Mesenchymal stem cell (in vitro differentiated cells and primary cell): Measurements from ENCODE around the gene OMA1.
"Not testable (repeated sequence)": the region's sequence is repeated elsewhere in the genome, so short reads cannot be mapped to it uniquely, and the experiment has no call there.

Experiments used
- DNase-seq: peaks from one replicate; pipeline ENCODE4 v3.0.0-alpha.2; 2013
- H2AFZ ChIP-seq: one replicate; pipeline ENCODE4 v1.6.1; 2013; ENCODE audit warnings: low read depth, mild to moderate bottlenecking, control low read depth, inconsistent platforms, low read length, moderate library complexity
- H2AK5ac ChIP-seq: 2 replicates; pipeline ENCODE4 v1.6.1; 2013; ENCODE audit warnings: low read length, moderate library complexity, mild to moderate bottlenecking, inconsistent platforms; ENCODE audit not compliant: severe bottlenecking
- H2BK120ac ChIP-seq: one replicate; pipeline ENCODE4 v1.6.1; 2013; ENCODE audit warnings: low read depth, mild to moderate bottlenecking, inconsistent platforms, low read length, moderate library complexity
- H2BK12ac ChIP-seq, 2 experiments: one replicate each; pipeline ENCODE4 v1.6.1; 2013; ENCODE audit warnings: inconsistent platforms in 2 of 2, low read length in 2 of 2, mild to moderate bottlenecking in 2 of 2, moderate library complexity in 2 of 2, control low read depth in 1 of 2
- H2BK15ac ChIP-seq: one replicate; pipeline ENCODE4 v1.6.1; 2013; ENCODE audit warnings: mild to moderate bottlenecking, low read depth, inconsistent platforms; ENCODE audit not compliant: poor library complexity, severe bottlenecking
- H2BK5ac ChIP-seq: 2 replicates; pipeline ENCODE4 v1.6.1; 2013; ENCODE audit warnings: low read depth, mild to moderate bottlenecking, low read length, control low read depth, inconsistent platforms; ENCODE audit not compliant: poor library complexity, severe bottlenecking
- H3K14ac ChIP-seq, 2 experiments: one replicate each; pipeline ENCODE4 v1.6.1; 2013; ENCODE audit warnings: inconsistent platforms in 2 of 2, low read length in 2 of 2, control low read depth in 1 of 2, mild to moderate bottlenecking in 1 of 2, moderate library complexity in 1 of 2
- H3K18ac ChIP-seq, 2 experiments: one replicate each; pipeline ENCODE4 v1.6.1; 2013; ENCODE audit warnings: inconsistent platforms in 2 of 2, low read length in 2 of 2, control low read depth in 1 of 2, low read depth in 1 of 2, mild to moderate bottlenecking in 1 of 2
- H3K23ac ChIP-seq, 2 experiments: one replicate each; pipeline ENCODE4 v1.6.1; 2013; ENCODE audit warnings: inconsistent platforms in 2 of 2, low read length in 2 of 2, mild to moderate bottlenecking in 2 of 2, moderate library complexity in 2 of 2, control low read depth in 1 of 2
- H3K27ac ChIP-seq: 2 replicates; pipeline ENCODE4 v1.5.1; 2013; ENCODE audit warnings: mild to moderate bottlenecking, moderate library complexity, low read length, control low read depth, inconsistent platforms; ENCODE audit not compliant: poor library complexity, severe bottlenecking
- H3K27me3 ChIP-seq, 2 experiments: 2 replicates each; pipeline versions ENCODE4 v1.6.1 to v1.7.0; 2013; ENCODE audit warnings: low read length in 2 of 2, mild to moderate bottlenecking in 2 of 2, moderate library complexity in 2 of 2, control low read depth in 1 of 2, inconsistent platforms in 1 of 2; ENCODE audit not compliant: control insufficient read depth in 1 of 2, insufficient read depth in 1 of 2
- H3K36me3 ChIP-seq, 2 experiments: 2 replicates each; pipeline versions ENCODE4 v1.6.1 to v1.7.0; 2013; ENCODE audit warnings: low read length in 2 of 2, control low read depth in 1 of 2, inconsistent platforms in 1 of 2, low read depth in 1 of 2, mild to moderate bottlenecking in 1 of 2; ENCODE audit not compliant: insufficient read depth in 2 of 2, control insufficient read depth in 1 of 2
- H3K4ac ChIP-seq, 2 experiments: one replicate each; pipeline ENCODE4 v1.6.1; 2013; ENCODE audit warnings: inconsistent platforms in 2 of 2, low read length in 2 of 2, mild to moderate bottlenecking in 2 of 2, moderate library complexity in 2 of 2, control low read depth in 1 of 2, low read depth in 1 of 2
- H3K4me1 ChIP-seq: 2 replicates; pipeline ENCODE4 v1.6.1; 2013; ENCODE audit warnings: low read depth, low read length, control low read depth; ENCODE audit not compliant: control insufficient read depth, insufficient read depth
- H3K4me2 ChIP-seq: 2 replicates; pipeline ENCODE4 v1.6.1; 2013; ENCODE audit warnings: low read length, mild to moderate bottlenecking, inconsistent platforms; ENCODE audit not compliant: poor library complexity, severe bottlenecking
- H3K4me3 ChIP-seq, 2 experiments: 2 replicates each; pipeline versions ENCODE4 v1.5.1 to v1.7.0; 2013; ENCODE audit warnings: low read length in 2 of 2, mild to moderate bottlenecking in 2 of 2, control low read depth in 1 of 2, low read depth in 1 of 2; ENCODE audit not compliant: insufficient read depth in 1 of 2
- H3K79me1 ChIP-seq: replicated peaks from 2 replicates; pipeline ENCODE4 v1.6.1; 2013; ENCODE audit warnings: mild to moderate bottlenecking, control low read depth, low read length, inconsistent platforms; ENCODE audit not compliant: poor library complexity, severe bottlenecking
- H3K9ac ChIP-seq: 2 replicates; pipeline ENCODE4 v1.7.0; 2013; ENCODE audit warnings: mild to moderate bottlenecking, low read length, moderate library complexity
- H3K9me3 ChIP-seq: 2 replicates; pipeline ENCODE4 v1.7.0; 2013; ENCODE audit warnings: mild to moderate bottlenecking, low read length; ENCODE audit not compliant: control insufficient read depth
- H4K8ac ChIP-seq: one replicate; pipeline ENCODE4 v1.6.1; 2013; ENCODE audit warnings: inconsistent platforms, mild to moderate bottlenecking, low read length, moderate library complexity
- H4K91ac ChIP-seq: one replicate; pipeline ENCODE4 v1.6.1; 2013; ENCODE audit warnings: mild to moderate bottlenecking, low read length, inconsistent platforms
- WGBS: methylation state at CpG from one replicate; pipeline ENCODE4 v1.1.7; 2013; ENCODE audit warnings: mixed read lengths; 5-methylcytosine and 5-hydroxymethylcytosine counted together

OMA1 gene

DNA sequence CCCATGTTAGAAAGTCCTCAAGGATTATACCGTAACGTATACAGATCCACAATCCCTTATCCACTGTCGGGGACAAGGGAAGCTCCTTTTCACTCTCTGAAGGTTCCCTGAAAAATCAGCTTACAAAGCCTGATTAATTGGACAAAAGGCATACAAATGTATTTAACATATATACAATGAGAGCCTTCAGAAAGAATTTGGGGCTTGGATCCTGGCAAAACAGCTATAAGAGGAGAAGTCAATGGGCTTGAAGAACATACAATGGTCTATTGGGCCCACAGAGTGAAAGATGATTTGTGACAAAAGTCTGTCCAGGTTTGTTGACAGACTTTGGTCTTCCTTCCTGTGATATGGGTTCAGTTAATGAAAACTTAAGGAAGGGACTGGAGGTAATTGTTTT is 19.8 kb upstream of the OMA1 start:
- Histone ChIP-seq H2BK5ac (no peak overlapping the region), H3K9ac (no peak overlapping the region), H3K18ac (no peak overlapping the region), H2BK120ac (no peak overlapping the region), H3K27ac (no peak overlapping the region), H3K4ac (no peak overlapping the region), H3K4me3 (no peak overlapping the region), H3K79me1 (no peaks in the 10 kb centered on the region), H3K4me1 (no peaks in the 10 kb centered on the region), H4K8ac (no peak overlapping the region), H2AFZ (no peak overlapping the region), H3K4me2 (no peak overlapping the region), H2BK15ac (no peak overlapping the region), H4K91ac (no peak overlapping the region), H2AK5ac (no peak overlapping the region), H3K27me3 (peaks cover 0 to 1% of the 10 kb centered on the region in 2 experiments), H3K14ac (no peak overlapping the region), H3K9me3 (no peaks in the 10 kb centered on the region), H3K36me3 (no peaks in the 10 kb centered on the region), H2BK12ac (no peak overlapping the region), H3K23ac (no peak overlapping the region)
- 73% methylated on average over 2 of the region's 3 CpGs for WGBS
- DNase-seq, result no peak

DNA sequence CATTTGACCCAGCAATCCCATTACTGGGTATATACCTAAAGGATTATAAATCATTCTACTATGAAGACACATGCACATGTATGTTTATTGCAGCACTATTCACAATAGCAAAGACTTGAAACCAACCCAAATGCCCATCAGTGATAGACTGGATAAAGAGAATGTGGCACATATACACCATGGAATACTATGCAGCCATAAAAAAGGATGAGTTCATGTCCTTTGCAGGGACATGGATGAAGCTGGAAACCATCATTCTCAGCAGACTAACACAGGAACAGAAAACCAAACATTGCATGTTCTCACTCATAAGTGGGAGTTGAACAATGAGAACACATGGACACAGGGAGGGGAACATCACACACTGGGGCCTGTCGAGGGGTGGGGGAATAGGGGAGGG is 17.2 kb upstream of the OMA1 start:
- not testable (repeated sequence) for H4K8ac ChIP-seq, H3K4me3 ChIP-seq, H3K14ac ChIP-seq, H3K23ac ChIP-seq, H3K9ac ChIP-seq, H3K4me2 ChIP-seq, H2BK15ac ChIP-seq, H3K27ac ChIP-seq, H2BK120ac ChIP-seq, H3K18ac ChIP-seq, H2AK5ac ChIP-seq, H2BK5ac ChIP-seq, H3K36me3 ChIP-seq, H3K9me3 ChIP-seq, H3K79me1 ChIP-seq, H3K4ac ChIP-seq, H2BK12ac ChIP-seq, H4K91ac ChIP-seq, H2AFZ ChIP-seq, H3K4me1 ChIP-seq, H3K27me3 ChIP-seq, DNase-seq
- 60% methylated on average over 1 of the region's 1 CpG for WGBS

DNA sequence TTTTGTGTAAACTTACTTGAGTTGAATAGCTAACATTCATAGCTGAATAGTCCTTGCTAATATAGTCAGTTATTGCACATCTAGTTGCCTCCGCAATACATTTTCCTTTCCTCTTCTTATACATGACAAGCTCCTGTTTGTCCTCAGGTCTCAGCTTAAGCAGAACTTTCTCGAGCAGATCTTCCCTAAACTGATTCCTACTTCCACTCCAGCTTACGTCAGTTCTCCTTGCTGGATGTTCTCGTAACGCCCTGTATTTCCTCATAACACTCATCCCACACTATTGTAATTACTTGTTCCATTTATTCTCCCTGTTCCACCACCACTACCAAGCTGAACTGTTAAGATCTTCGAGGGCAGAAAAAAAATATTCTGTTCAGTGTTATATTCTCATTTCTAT is 15.1 kb upstream of the OMA1 start:
- WGBS, result 76% methylated on average over 5 of the region's 6 CpGs
- Histone ChIP-seq H3K23ac (no peak overlapping the region), H2AFZ (no peak overlapping the region), H3K4me3 (no peak overlapping the region), H4K91ac (no peak overlapping the region), H4K8ac (no peak overlapping the region), H2AK5ac (no peak overlapping the region), H2BK15ac (no peak overlapping the region), H2BK5ac (no peak overlapping the region), H3K36me3 (no peaks in the 10 kb centered on the region), H3K27me3 (no peaks in the 10 kb centered on the region), H3K14ac (no peak overlapping the region), H3K9ac (no peak overlapping the region), H3K79me1 (no peaks in the 10 kb centered on the region), H2BK120ac (no peak overlapping the region), H3K4me2 (no peak overlapping the region), H3K27ac (no peak overlapping the region), H3K18ac (no peak overlapping the region), H3K4ac (no peak overlapping the region), H2BK12ac (no peak overlapping the region), H3K4me1 (no peaks in the 10 kb centered on the region), H3K9me3 (no peaks in the 10 kb centered on the region)
- DNase-seq, result no peak

DNA sequence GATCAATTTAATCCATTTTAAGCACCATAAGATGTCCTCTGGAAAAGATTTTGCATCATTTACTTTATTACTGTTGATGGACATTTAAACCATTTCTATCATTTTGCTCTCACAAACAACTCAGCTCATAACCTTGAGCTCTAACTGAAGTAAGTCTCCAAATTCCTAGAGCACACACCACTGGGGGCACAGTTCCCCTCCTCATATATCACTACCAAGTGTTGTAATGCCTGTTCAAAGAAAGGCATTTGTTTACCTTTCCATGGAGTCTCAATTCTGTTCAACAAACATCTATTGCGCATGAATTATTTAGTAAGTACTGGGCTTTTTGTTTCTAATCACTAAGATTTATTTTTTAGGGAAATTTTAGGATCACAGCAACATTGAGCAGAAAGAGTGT is 8.9 kb upstream of the OMA1 start:
- H2BK12ac ChIP-seq, result no peak overlapping the region
- no peak overlapping the region for H2BK5ac ChIP-seq
- H3K79me1 ChIP-seq, result no peaks in the 10 kb centered on the region
- no peaks in the 10 kb centered on the region for H3K4me1 ChIP-seq
- H2BK120ac ChIP-seq, result no peak overlapping the region
- no peak overlapping the region for H2BK15ac ChIP-seq
- no peak overlapping the region for H3K14ac ChIP-seq
- H3K23ac ChIP-seq, result no peak overlapping the region
- H3K27ac ChIP-seq, result no peak overlapping the region
- no peak overlapping the region for H3K9ac ChIP-seq
- no peaks in the 10 kb centered on the region for H3K9me3 ChIP-seq
- H2AK5ac ChIP-seq, result no peak overlapping the region
- no CpG with 5 or more reads among the region's 1 CpG for WGBS
- H3K4ac ChIP-seq, result no peak overlapping the region
- H2AFZ ChIP-seq, result no peak overlapping the region
- H3K27me3 ChIP-seq, result no peaks in the 10 kb centered on the region
- H3K4me2 ChIP-seq, result no peak overlapping the region
- no peak overlapping the region for H3K18ac ChIP-seq
- H3K4me3 ChIP-seq, result no peak overlapping the region
- no peaks in the 10 kb centered on the region for H3K36me3 ChIP-seq
- no peak for DNase-seq
- no peak overlapping the region for H4K8ac ChIP-seq
- no peak overlapping the region for H4K91ac ChIP-seq
